Epithelial cell of prostate (primary cell): ENCODE data around the gene SEL1L3.

Experiments
- DNase-seq: peaks from one replicate; pipeline ENCODE4 v3.0.0-alpha.2; 2011; ENCODE audit warnings: low read depth, low spot score
- H3K27ac ChIP-seq: fragments of 450-650 bp; 2 replicates; pipeline ENCODE4 v1.5.1; 2017; ENCODE audit warnings: mild to moderate bottlenecking

The SEL1L3 gene

DNA sequence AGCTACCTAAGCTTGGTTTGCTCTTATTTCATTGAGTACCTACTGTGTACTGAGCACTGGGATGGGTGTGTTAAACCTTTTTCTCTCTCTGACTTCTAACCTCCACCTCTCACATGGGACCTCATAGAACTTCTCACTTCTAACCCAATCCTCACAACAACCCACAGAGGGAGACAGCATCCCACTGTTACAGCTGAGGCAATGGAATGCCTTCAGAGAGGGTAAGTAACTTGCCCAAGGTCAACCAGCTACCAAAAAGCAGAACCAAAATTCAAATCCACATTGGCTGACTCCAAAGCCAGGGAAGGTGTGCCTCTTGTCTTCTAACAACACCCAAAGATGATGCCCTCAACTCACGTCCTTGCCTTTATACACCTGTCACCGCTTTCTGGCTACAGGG lies 5.4 kb downstream of the SEL1L3 start:
- H3K27ac ChIP-seq = no peak overlapping the region
- DNase-seq = no peak

- H3K27ac ChIP-seq = no peak overlapping the region
- DNase-seq = no peak
These were observed 6.0 kb downstream of the SEL1L3 start for GRCh38 chr4:25856756-25857155.

DNA sequence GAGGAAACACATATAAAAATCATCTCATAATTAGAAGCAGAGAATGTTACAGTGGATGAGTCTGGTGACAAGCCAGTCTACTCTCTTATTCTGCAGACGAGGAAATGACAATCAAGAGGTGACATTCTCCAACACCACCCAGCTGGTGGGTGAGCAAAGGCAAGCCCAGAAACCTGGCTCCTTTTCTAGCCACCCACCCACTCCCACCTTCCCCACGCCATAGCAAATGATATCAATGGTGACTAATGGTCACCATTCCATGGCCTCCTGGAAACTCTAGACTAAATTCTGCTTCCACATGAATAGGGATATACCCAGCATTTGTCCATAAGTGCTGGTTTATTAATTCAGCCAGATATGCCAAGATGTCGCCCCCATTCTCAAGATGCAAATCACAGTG lies 10.7 kb downstream of the SEL1L3 start:
- H3K27ac ChIP-seq = no peak overlapping the region
- no peak for DNase-seq

- no peak for DNase-seq
- no peak overlapping the region for H3K27ac ChIP-seq
These were observed 15.5 kb downstream of the SEL1L3 start for GRCh38 chr4:25847329-25847728.

- DNase-seq = no peak
- no peak overlapping the region for H3K27ac ChIP-seq
These were observed 16.7 kb downstream of the SEL1L3 start for GRCh38 chr4:25845841-25846653.

GRCh38 chr4:25844961-25845712 lies 17.7 kb downstream of the SEL1L3 start:
- no peak overlapping the region for H3K27ac ChIP-seq
- DNase-seq = no peak

DNA sequence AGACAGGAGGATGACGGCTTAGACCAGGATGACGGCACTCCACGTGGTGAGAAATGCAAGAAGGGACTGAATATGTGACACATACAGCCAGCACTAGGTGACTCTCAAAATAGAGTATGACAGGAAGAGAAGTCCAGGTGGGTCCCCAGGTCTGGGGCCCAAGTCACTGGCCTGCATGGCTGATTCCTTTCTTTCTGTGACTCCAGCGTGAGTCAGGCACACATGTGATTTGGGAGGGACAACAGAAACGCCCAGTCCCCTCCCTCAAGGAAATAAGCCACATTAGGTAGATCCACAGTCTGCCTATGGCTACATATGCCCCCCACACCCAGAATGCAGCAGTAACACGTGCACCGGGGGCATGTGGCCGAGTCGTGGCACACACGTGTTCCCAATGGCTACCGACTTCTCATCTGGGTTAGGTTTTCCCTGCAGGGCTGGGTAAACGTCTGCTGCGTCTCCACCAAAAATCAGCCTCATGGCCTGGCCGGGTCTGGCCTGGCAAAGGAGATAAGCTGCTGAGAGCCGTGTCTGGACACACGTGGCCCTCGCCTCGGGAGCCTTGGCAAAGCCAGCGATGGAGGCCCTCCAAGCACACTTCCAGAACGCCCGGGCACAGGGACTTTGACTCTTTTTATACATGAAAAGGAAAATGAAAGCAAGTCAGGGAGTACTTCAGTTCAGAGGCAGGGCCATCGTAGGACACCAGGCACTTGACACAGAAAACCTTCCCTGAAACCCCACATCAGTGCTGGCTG lies 19.3 kb downstream of the SEL1L3 start:
- DNase-seq = no peak
- H3K27ac ChIP-seq = no peak overlapping the region

DNA sequence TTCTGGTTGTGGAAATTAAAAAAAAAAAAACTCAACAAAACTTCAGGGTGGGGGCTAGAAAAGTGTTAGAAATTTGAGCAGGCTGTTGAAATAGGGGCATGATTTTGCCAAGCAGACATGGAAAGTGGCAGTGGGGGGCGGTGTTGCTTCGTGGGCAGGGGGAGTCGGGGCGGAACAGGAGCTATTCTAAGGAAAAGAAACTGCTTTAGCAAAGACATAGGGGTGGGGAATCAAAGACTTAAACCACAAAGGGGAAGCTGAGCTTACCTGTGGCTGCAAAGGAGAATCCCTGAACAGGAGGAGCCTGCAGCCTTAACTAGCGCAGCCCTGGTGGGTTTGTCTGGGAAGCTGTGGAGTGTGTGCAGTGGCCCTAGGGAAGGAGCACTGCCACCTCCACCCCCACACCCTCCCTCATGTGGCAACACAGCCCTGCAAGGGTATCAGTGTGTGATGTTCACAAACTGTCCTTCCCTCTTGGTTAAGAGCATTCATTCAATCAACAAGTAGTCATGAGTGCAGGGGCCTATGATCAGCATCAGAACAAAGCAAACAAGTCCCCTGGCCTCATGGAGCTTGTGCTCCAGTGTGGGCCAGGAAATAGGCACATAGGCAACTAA lies 20.5 kb downstream of the SEL1L3 start:
- no peak overlapping the region for H3K27ac ChIP-seq
- DNase-seq = no peak

DNA sequence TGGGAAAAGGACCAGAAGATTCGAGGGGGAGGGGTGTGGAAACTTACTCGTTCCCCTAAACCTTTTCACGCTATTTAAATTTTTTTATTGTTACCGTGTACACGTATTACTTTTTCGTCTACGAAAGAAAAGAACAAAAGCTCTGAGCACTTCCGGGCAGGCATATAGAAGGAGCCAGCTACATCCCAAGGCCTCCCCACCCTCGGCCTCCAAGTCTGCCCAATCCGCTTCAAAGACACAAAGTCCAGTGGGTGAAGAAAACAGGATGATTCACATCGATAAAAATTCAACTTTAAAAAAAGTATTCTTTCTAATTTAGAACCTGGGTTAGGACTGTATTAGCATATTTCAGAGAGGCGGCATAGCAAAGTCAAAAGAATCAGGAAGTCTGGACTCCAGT lies 23.1 kb downstream of the SEL1L3 start:
- no peak for DNase-seq
- H3K27ac ChIP-seq = no peak overlapping the region

GRCh38 chr4:25839233-25839632 lies 23.6 kb downstream of the SEL1L3 start:
- H3K27ac ChIP-seq = no peak overlapping the region
- no peak for DNase-seq

DNA sequence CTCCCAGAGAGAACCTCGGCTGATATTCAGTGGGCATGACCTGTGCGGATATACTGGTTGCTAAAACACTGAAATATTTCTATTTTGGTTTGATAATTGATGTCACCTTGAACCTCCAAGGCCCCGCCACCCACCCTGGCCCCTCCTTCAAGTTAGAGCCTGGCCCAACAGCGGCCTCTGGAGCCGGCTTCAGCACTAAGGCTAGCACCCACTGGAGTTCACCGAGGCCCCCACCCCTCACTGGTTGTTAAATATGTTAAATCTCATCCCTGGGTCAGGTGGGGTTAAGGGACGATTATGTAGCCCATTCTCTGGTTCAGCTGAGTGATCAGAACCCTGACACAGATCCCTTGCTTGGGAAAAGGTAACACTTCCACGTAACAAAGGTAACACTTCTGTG lies 24.3 kb downstream of the SEL1L3 start:
- no peak overlapping the region for H3K27ac ChIP-seq
- DNase-seq = no peak

DNA sequence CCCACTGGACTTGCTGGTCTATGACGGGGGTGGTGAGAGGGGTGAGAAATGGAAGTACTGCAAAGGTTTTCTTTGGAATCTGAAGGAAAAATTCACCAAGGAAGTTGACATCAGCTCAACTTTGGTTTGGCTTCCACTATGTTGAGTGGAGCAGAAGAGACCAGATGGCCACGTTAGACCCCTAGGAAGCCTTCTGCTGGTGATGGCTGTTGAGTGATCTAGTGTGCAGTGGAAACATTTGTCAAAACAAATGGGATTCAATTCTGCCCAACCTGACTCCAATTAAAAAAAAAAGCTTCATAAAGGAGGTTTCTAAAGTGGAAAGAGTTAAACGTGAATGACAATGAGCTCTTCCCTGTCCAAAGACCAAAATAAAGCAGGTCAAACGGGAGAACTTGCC lies 25.7 kb downstream of the SEL1L3 start:
- H3K27ac ChIP-seq = no peak overlapping the region
- no peak for DNase-seq

- no peak for DNase-seq
- no peak overlapping the region for H3K27ac ChIP-seq
These were observed 27.4 kb downstream of the SEL1L3 start for GRCh38 chr4:25835384-25835783.

DNA sequence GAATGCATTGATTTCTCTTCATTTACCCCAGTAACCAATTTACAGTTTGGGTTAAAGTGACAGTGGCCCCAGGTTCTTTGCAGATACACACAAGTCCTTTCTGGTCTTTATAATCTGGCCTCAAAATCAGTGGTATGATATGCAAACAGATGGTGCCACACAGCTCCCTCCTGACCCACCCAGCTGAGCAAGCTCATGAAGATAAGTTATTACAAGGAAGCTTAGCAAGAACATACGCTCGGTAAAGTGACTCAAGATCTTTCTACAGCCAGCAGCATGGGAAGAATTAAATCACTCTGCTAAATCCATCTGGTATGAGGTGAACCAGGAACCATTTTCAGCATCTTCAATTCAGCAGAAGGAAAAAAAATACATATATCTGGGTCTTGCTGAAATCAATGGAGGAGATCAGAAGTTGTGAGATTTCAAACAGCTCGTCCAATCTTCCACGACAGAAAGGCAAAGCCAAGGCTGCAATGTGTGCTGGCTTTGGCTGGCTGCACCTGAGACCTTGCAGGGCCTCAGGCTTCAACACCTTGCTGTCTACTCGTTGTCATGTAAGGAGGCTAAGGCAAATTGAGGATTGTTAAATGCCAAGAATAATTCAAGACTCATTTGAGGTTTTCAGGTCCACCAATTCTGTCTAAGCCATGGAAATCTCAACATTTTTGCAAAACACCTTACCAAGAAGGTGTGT lies 28.2 kb downstream of the SEL1L3 start:
- no peak for DNase-seq
- no peak overlapping the region for H3K27ac ChIP-seq

DNA sequence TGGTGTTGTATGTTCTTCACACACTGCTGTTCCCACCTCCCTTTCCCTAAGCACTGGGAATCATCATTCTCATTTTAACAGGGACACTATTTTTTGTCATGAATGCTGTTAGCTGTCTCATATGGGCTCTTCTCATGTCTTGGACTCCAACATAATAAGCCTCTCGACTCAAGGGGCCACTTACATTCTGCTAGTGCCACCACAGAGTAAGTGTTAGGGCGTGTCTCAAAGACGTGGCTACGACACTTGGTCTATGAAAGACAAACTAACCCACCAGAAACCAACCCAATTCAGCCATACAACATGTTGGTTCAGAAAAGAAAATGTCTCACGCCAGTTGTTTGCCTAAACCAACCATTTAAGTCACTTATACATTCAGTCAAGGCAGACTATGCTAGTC lies 32.2 kb downstream of the SEL1L3 start:
- no peak overlapping the region for H3K27ac ChIP-seq
- DNase-seq = no peak

DNA sequence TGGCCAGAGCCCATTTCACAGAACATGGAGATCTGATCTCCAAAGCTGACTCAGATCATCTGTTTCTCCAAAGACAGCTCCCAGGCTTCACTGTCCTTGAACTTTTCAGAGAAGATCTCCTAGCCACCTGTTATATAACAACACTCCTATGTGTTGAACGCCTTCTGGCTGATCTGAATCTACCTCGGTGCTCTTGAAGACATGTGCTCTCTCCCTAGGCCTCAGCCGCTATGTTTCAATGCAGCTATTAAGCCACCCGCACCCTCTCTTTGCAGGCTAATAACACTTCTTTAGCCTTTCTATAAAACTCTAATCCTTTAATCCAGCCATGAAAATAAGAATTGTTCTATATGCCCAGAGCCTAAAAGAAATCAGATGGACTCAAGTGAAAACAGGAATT lies 34.9 kb downstream of the SEL1L3 start:
- DNase-seq = no peak
- no peak overlapping the region for H3K27ac ChIP-seq

GRCh38 chr4:25827373-25827772 lies 35.4 kb downstream of the SEL1L3 start:
- H3K27ac ChIP-seq = no peak overlapping the region
- DNase-seq = no peak

- no peak for DNase-seq
- H3K27ac ChIP-seq = no peak overlapping the region
These were observed 36.6 kb downstream of the SEL1L3 start for GRCh38 chr4:25826074-25826752.

GRCh38 chr4:25823632-25824031 lies 39.2 kb downstream of the SEL1L3 start:
- no peak for DNase-seq

More at GRCh38 chr4:25823632-25824031, 39.2 kb downstream of the SEL1L3 start:
- H3K27ac ChIP-seq = no peak overlapping the region
